MG63 (cell line): Measurements from ENCODE around the gene KLHL7. TPM values are rescaled to one million over a fixed set of nuclear protein-coding genes. Genes with fewer than 3 reads are reported as not detected.
"Not testable (repeated sequence)": the region's sequence is repeated elsewhere in the genome, so short reads cannot be mapped to it uniquely, and the experiment has no call there.

Source experiments
- DNase-seq: peaks from one replicate; pipeline ENCODE4 v3.0.0-alpha.2; 2020
- H3K27me3 ChIP-seq: fragments of 250-450 bp; sonication (Bioruptor Pico); 2 replicates; pipeline ENCODE4 v1.5.1; 2020; ENCODE audit warnings: mild to moderate bottlenecking, moderate library complexity
- H3K36me3 ChIP-seq: fragments of 250-450 bp; sonication (Bioruptor Pico); 2 replicates; pipeline ENCODE4 v1.5.1; 2020; ENCODE audit warnings: mild to moderate bottlenecking, moderate library complexity
- H3K4me3 ChIP-seq: fragments of 250-450 bp; sonication (Bioruptor Pico); 2 replicates; pipeline ENCODE4 v1.5.1; 2020; ENCODE audit warnings: mild to moderate bottlenecking, moderate library complexity
- H3K9me3 ChIP-seq: fragments of 250-450 bp; sonication (Bioruptor Pico); 2 replicates; pipeline ENCODE4 v1.5.1; 2020; ENCODE audit warnings: mild to moderate bottlenecking, moderate library complexity
- total RNA-seq: library from RNA; depleted of rRNA; stranded (reverse); fragments of >200 nt; shearing (Covaris generic); gene quantifications from 2 replicates; pipeline ENCODE4 v1.2.3, GENCODE V29; 2014; ENCODE audit warnings: low replicate concordance

KLHL7 gene
- total RNA-seq, 1 experiment from 2014 or later = 16.2 TPM

- not testable (repeated sequence) for DNase-seq, H3K27me3 ChIP-seq, H3K9me3 ChIP-seq, H3K4me3 ChIP-seq
- peaks cover 60% of the 10 kb centered on the region for H3K36me3 ChIP-seq
Observed at GRCh38 chr7:23193650-23194227, 88.2 kb downstream of the KLHL7 start.

- H3K27me3 ChIP-seq = no peaks in the 10 kb centered on the region
- no peaks in the 10 kb centered on the region for H3K9me3 ChIP-seq
- H3K4me3 ChIP-seq = no peak overlapping the region
- no peak for DNase-seq
- H3K36me3 ChIP-seq = peaks cover 58% of the 10 kb centered on the region
Observed at GRCh38 chr7:23196306-23196705, 90.7 kb downstream of the KLHL7 start.

DNA sequence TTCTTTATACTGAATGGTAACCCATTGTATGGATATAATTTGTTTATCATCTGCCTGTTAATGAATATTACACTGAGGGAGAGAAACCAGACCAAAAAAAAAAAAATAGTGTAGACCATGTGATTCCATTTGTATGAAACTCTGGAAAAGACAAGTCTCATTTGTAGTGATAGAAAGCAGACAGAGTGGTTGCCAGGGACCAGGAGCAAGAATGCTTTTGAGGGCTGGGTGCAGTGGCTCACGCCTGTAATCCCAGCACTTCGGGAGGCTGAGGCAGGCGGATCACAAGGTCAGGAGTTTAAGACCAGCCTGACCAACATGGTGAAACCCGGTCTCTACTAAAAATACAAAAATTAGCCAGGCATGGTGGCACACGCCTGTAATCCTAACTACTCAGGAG lies 92.2 kb downstream of the KLHL7 start:
- not testable (repeated sequence) for DNase-seq, H3K27me3 ChIP-seq, H3K4me3 ChIP-seq, H3K9me3 ChIP-seq
- H3K36me3 ChIP-seq = peaks cover 54% of the 10 kb centered on the region

DNA sequence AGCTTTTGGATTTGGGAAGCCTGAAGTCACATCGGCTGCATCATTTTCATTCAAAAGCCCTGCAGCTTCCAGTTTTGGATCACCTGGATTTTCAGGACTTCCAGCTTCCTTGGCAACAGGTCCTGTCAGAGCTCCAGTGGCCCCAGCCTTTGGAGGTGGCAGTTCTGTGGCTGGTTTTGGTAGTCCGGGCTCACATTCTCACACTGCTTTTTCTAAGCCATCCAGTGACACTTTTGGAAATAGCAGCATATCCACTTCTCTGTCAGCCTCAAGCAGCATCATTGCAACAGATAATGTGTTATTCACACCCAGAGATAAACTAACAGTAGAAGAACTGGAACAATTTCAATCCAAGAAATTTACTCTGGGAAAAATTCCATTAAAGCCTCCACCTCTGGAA lies 94.7 kb downstream of the KLHL7 start:
- Histone ChIP-seq H3K36me3 (peaks cover 51% of the 10 kb centered on the region), H3K27me3 (no peaks in the 10 kb centered on the region), H3K4me3 (no peak overlapping the region), H3K9me3 (no peaks in the 10 kb centered on the region)
- DNase-seq = no peak

DNA sequence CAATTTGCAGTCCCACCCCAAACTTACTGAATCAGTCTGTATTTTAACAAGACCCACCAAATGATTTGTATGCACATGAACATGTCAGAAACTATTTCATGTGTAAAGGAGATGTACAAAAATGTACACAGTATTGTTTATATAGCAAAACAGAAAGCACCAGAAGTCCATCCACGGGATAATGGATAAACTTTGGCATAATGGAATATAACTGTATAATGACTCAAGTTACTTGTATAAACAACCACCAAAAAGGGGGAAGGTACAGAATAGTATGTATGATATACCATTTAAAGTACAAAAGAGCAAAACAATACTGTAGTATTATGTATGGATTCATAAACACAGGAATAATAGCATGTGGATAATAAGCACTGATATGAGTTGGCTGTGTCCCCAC lies 98.7 kb downstream of the KLHL7 start:
- DNase-seq = no peak
- H3K4me3 ChIP-seq = no peak overlapping the region
- H3K9me3 ChIP-seq = no peaks in the 10 kb centered on the region
- no peaks in the 10 kb centered on the region for H3K27me3 ChIP-seq
- H3K36me3 ChIP-seq = peaks cover 31% of the 10 kb centered on the region

GRCh38 chr7:23205577-23205908 lies 100.0 kb downstream of the KLHL7 start:
- no peak for DNase-seq
- no peak overlapping the region for H3K4me3 ChIP-seq

DNA sequence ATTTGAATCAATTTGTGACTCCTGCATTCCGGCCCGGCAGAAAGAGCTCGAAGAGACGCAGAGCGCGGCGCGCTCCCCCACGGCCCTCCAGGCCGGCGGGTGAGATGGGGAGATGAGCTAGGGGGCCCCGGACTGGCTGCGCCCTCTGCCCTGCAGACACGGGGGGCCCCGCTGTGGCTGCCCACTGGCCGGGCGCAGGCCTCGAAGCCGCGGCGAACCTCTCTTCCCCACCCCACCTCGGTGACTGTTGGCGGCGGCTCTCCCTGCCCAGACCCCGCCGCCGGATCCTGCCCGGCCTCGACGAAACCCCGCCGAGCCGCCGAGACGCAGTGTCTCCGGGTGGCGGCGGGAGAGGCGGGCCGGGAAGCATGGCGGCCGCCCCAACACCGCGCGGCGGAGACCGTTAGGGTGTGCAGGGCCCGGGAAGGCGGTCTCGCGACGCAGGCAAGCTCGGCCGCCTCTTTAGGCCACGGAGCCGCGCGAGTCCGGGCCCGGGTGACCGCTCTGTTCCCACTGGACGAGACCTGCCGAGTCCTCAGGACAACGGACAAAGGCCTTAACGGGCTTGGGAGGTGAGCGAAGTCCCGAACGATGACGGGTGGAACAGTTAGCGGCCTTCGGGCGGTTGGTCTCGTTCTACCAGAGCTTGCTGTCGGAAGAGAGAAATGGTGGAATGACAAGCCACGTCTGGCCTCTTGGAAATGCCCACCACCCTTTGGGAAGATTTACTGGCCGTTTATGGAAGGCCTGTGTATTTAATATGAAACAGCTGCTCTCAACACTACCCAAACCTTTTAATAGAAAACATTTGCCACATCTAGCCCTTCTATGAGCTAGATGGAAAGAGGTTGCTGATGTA lies 100.6 kb downstream of the KLHL7 start:
- H3K9me3 ChIP-seq = no peaks in the 10 kb centered on the region
- H3K27me3 ChIP-seq = no peaks in the 10 kb centered on the region
- H3K4me3 ChIP-seq = no peak overlapping the region
- DNase-seq = no peak
- peaks cover 13% of the 10 kb centered on the region for H3K36me3 ChIP-seq

More at GRCh38 chr7:23205577-23205908, 100.0 kb downstream of the KLHL7 start:
- Histone ChIP-seq H3K9me3 (no peaks in the 10 kb centered on the region), H3K36me3 (peaks cover 19% of the 10 kb centered on the region), H3K27me3 (no peaks in the 10 kb centered on the region)

DNA sequence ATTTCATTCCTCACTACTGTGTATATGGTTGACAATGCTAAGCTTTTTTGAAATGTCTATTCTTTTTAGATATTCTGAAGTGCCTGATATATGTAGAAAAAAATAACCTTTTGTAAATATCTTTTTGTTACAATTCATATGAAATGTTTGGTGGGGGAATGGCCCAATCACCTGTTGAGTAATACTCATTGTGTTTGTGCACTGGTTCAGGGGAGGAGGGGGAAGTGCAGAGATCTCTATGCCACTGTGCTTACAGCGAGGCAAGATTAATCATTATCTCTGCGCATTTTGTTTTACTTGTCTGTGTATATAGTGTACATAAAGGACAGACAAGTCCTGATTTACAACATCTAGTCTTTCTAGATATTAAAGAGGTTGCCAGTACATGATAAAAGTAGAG lies 101.4 kb downstream of the KLHL7 start:
- H3K36me3 ChIP-seq = peaks cover 5% of the 10 kb centered on the region
- H3K9me3 ChIP-seq = no peaks in the 10 kb centered on the region
- DNase-seq = no peak
- H3K27me3 ChIP-seq = no peaks in the 10 kb centered on the region
- no peak overlapping the region for H3K4me3 ChIP-seq

DNA sequence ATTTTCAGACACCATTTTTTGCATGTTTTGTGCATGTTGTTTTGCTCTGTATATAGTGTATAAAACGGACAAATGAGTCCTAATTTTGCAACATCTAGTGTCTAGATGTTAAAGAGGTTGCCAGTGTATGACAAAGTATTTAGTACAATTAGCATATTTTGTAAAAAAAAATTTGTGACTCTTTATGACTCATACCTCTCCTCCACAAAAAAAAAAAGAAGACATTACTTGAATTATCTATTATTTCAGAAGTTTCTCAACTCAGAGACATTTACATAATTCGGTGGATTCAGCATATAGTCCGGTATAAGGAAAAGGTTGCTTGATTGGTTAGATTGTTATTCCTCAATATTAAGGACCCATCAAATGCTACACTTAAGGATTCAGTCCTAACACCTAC lies 102.3 kb downstream of the KLHL7 start:
- DNase-seq = no peak
- H3K36me3 ChIP-seq = peaks cover 3% of the 10 kb centered on the region
- no peak overlapping the region for H3K4me3 ChIP-seq
- H3K27me3 ChIP-seq = no peaks in the 10 kb centered on the region
- no peaks in the 10 kb centered on the region for H3K9me3 ChIP-seq

DNA sequence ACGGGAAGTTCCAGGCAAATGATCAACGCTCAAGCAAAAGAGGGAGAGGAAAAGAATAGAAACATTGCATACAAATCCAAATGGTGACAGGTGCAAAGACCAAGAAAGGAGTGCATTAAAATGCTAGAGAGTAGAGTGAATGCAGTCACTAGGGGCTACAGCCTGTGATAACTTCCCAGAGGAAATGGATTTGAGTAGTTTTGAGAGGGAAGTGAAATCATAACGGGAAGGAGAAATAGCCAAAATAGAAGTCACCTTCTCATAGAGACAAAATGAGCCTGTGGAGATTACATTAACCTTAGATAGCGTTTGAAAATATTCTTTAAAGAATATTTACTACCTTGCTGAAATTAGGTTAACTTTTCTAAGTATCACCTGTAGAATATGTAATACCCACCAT lies 102.7 kb downstream of the KLHL7 start:
- no peak for DNase-seq
- Histone ChIP-seq H3K4me3 (no peak overlapping the region), H3K9me3 (no peaks in the 10 kb centered on the region), H3K36me3 (no peaks in the 10 kb centered on the region; the same call in 1 of the 2 replicates), H3K27me3 (no peaks in the 10 kb centered on the region)

- H3K27me3 ChIP-seq = no peaks in the 10 kb centered on the region
- DNase-seq = no peak
- H3K9me3 ChIP-seq = no peaks in the 10 kb centered on the region
- no peak overlapping the region for H3K4me3 ChIP-seq
- no peaks in the 10 kb centered on the region; the same call in 1 of the 2 replicates for H3K36me3 ChIP-seq
Observed at GRCh38 chr7:23210506-23210905, 104.9 kb downstream of the KLHL7 start.

DNA sequence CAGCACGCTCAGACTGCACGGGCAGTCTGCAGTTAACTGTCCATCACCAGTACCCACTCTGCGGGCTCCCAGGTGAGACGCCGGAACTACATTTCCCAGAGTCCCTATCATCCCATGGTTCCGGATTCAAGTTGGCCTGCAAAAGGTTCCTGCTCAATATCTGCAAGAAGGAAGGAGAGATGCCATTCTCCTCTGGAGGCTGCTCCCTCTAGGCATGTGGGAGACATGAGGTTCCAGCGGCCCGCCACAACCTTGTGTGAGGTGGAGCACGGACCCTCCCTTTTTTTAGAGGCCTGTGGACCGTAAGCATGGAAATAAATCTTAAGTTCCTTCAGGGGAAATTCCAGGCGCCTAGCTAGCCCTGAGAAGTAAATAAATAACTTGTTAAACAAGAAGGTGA lies 106.0 kb downstream of the KLHL7 start:
- no peak for DNase-seq
- H3K9me3 ChIP-seq = no peaks in the 10 kb centered on the region
- H3K4me3 ChIP-seq = no peak overlapping the region
- no peaks in the 10 kb centered on the region for H3K36me3 ChIP-seq
- no peaks in the 10 kb centered on the region for H3K27me3 ChIP-seq

DNA sequence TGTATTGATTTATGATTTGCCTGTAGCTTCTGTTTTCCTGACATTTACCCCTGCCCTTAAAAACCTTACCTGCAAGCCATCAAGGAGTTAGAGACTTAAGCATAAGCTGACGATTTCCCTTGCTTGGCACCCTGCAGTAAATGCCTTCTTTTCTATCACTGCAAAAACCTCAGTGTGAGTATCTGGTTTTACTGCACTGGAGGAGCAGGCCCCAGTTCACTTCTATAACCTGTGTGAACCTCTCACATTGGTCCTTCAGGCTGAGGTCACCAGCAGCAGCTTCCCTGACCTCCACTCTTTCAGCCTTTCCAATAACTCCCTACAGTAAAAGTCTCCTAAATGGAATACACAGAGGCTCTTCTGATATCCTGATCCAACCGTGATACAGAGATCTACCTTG lies 106.8 kb downstream of the KLHL7 start:
- no peaks in the 10 kb centered on the region for H3K9me3 ChIP-seq
- no peak overlapping the region for H3K4me3 ChIP-seq
- H3K27me3 ChIP-seq = no peaks in the 10 kb centered on the region
- H3K36me3 ChIP-seq = no peaks in the 10 kb centered on the region
- no peak for DNase-seq

DNA sequence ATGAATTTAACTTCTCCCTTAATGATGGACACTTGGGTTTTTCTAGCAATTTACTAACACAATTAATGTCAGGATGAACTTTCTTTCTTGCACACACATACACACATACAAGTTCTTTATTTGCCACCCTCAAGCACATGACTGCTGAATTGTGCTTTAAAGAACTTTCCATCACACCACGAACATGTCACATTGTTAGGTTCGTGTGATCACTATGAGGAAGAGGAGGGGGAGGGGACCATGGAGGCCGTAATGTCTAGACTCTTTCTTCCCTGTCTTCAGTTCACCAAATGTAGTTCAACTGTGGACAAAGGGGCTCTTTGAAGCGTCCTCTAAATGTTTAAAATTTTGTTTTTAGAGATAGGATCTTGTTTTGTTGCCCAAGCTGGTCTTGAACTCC lies 107.3 kb downstream of the KLHL7 start:
- no peak overlapping the region for H3K4me3 ChIP-seq
- DNase-seq = no peak
- no peaks in the 10 kb centered on the region for H3K27me3 ChIP-seq
- H3K9me3 ChIP-seq = no peaks in the 10 kb centered on the region
- no peaks in the 10 kb centered on the region for H3K36me3 ChIP-seq

- H3K36me3 ChIP-seq = no peaks in the 10 kb centered on the region
- H3K27me3 ChIP-seq = no peaks in the 10 kb centered on the region
- no peak for DNase-seq
- H3K4me3 ChIP-seq = no peak overlapping the region
- no peaks in the 10 kb centered on the region for H3K9me3 ChIP-seq
Observed at GRCh38 chr7:23213755-23214154, 108.2 kb downstream of the KLHL7 start.

DNA sequence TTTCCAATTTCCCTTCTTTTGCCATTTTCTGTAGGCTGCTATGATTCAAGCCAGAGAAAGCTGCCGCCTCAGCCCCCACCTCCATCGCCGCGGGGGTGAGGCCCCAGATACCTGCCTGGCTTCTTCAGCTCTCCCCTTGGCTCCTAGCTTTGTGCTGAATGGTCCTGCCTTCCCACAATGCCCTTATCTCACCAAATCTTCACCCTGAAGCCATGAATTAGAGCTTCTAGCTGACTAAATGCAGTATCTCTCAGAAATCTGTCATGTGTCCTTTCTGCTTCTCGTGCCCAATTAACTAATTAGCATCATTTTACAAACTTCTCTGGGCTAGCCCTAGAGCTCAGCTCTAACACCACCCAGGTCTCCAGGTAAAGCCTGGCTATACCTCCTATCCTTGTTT lies 108.8 kb downstream of the KLHL7 start:
- Histone ChIP-seq H3K36me3 (no peaks in the 10 kb centered on the region), H3K9me3 (no peaks in the 10 kb centered on the region), H3K27me3 (no peaks in the 10 kb centered on the region), H3K4me3 (no peak overlapping the region)
- DNase-seq = no peak

DNA sequence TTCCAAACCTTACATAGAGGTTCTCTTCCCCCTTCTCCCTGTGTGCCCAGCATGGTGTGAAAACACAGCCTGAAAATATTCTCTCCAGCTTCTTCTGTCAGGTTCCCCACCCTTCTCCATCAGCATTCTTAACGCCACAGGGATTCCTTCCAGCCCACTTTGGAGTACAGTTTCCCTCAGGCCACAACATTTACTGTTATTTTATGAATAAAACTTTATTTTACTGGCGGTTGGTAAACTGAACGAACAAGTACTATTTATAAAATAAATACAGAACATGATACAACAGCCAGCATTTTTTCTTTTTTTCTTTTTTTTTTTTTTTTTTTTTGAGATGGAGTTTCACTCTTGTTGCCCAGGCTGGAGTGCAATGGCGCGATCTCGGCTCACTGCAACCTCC lies 109.4 kb downstream of the KLHL7 start:
- Histone ChIP-seq H3K9me3 (no peaks in the 10 kb centered on the region), H3K27me3 (no peaks in the 10 kb centered on the region), H3K4me3 (no peak overlapping the region), H3K36me3 (no peaks in the 10 kb centered on the region)
- no peak for DNase-seq

DNA sequence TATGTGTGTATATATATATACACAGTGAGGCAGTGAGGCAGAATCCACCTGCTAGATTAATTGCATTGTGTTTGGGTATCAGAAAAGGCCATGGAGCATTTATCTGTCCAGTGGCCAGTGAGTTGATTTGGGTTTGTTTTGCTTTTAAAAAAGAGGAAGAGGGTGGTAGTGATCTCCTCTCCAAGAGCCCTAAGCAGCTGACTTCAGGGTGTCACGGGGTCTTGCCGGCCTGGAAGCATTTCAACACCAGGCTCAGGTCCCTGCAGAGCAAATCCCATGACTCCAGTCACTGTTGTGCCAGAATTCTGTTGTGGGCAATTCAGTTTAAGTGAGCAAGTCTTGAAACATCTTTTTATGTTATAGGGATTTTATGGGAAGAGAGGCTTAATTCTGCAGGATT lies 110.4 kb downstream of the KLHL7 start:
- Histone ChIP-seq H3K27me3 (no peaks in the 10 kb centered on the region), H3K4me3 (no peak overlapping the region), H3K9me3 (no peaks in the 10 kb centered on the region), H3K36me3 (no peaks in the 10 kb centered on the region)
- no peak for DNase-seq
